GM23338 (cell line): Measurements from ENCODE around the gene GP2. TPM values are rescaled to one million over a fixed set of nuclear protein-coding genes. Genes with fewer than 3 reads are reported as not detected.

ENCODE experiments used
- ATAC-seq: fragments of 200-7000 bp; cut with Tn5 transposase; 3 replicates; pipeline ENCODE4 v1.9.1; 2020
- DNase-seq: peaks from one replicate; pipeline ENCODE4 v3.0.0-alpha.2; 2015; ENCODE audit warnings: low spot score
- H2AFZ ChIP-seq: fragments of 200-600 bp; sonication (generic); 2 replicates; pipeline ENCODE4 v1.8.0; 2016; ENCODE audit warnings: antibody characterized with exemption, mild to moderate bottlenecking, moderate library complexity
- H3F3A ChIP-seq: fragments of 200-600 bp; sonication (generic); replicated peaks from 2 replicates; pipeline ENCODE4 v1.8.0; 2017; ENCODE audit warnings: antibody characterized with exemption, mixed run types, low read depth
- H3K27ac ChIP-seq: fragments of 200-600 bp; sonication (generic); 2 replicates; pipeline ENCODE4 v1.6.1; 2016; ENCODE audit warnings: low read depth
- H3K27me3 ChIP-seq: fragments of 200-600 bp; sonication (generic); 2 replicates; pipeline ENCODE4 v1.8.0; 2016; ENCODE audit warnings: mild to moderate bottlenecking, mixed run types, moderate library complexity; ENCODE audit not compliant: insufficient read depth
- H3K36me3 ChIP-seq: fragments of 200-600 bp; sonication (generic); 2 replicates; pipeline ENCODE4 v1.8.0; 2016; ENCODE audit warnings: mild to moderate bottlenecking; ENCODE audit not compliant: insufficient read depth
- H3K4me1 ChIP-seq: fragments of 200-600 bp; sonication (generic); 2 replicates; pipeline ENCODE4 v1.8.0; 2016; ENCODE audit warnings: mild to moderate bottlenecking, moderate library complexity; ENCODE audit not compliant: insufficient read depth
- H3K4me2 ChIP-seq: fragments of 200-600 bp; sonication (generic); 2 replicates; pipeline ENCODE4 v1.7.1; 2017; ENCODE audit warnings: mixed run types
- H3K4me3 ChIP-seq: fragments of 200-600 bp; sonication (generic); 2 replicates; pipeline ENCODE4 v1.6.1; 2016; ENCODE audit warnings: mixed run types
- H3K79me2 ChIP-seq: fragments of 200-600 bp; sonication (generic); replicated peaks from 2 replicates; pipeline ENCODE4 v1.8.0; 2017; ENCODE audit warnings: mild to moderate bottlenecking; ENCODE audit not compliant: insufficient read depth
- H3K9me2 ChIP-seq: fragments of 200-600 bp; sonication (generic); 2 replicates; pipeline ENCODE4 v1.8.0; 2017; ENCODE audit not compliant: insufficient read depth
- H4K20me1 ChIP-seq: fragments of 200-600 bp; sonication (generic); replicated peaks from 2 replicates; pipeline ENCODE4 v1.8.0; 2017; ENCODE audit warnings: mild to moderate bottlenecking; ENCODE audit not compliant: insufficient read depth
- H3K27ac Mint-ChIP-seq: 2 replicates; pipeline ENCODE4 v1.8.0; 2020; ENCODE audit warnings: inconsistent platforms, mild to moderate bottlenecking, moderate library complexity, mixed read lengths
- H3K27me3 Mint-ChIP-seq: 3 replicates; pipeline ENCODE4 v1.8.0; 2022; ENCODE audit warnings: low read depth, mild to moderate bottlenecking, moderate library complexity, mixed read lengths, inconsistent platforms; ENCODE audit not compliant: insufficient read depth, poor library complexity
- H3K36me3 Mint-ChIP-seq: 3 replicates; pipeline ENCODE4 v1.8.0; 2021; ENCODE audit warnings: low read depth, mild to moderate bottlenecking, inconsistent platforms, moderate library complexity, mixed read lengths
- H3K4me1 Mint-ChIP-seq: 3 replicates; pipeline ENCODE4 v1.8.0; 2020; ENCODE audit warnings: mild to moderate bottlenecking, inconsistent platforms, mixed read lengths
- H3K4me3 Mint-ChIP-seq: 3 replicates; pipeline ENCODE4 v1.8.0; 2021; ENCODE audit warnings: moderate library complexity, mild to moderate bottlenecking, inconsistent platforms, mixed read lengths
- H3K9me3 Mint-ChIP-seq: 3 replicates; pipeline ENCODE4 v1.8.0; 2020; ENCODE audit warnings: moderate library complexity, mild to moderate bottlenecking, inconsistent platforms, mixed read lengths
- CREB1 ChIP-seq: fragments of 250-450 bp; sonication (Bioruptor Pico); IDR thresholded peaks from 2 replicates; pipeline ENCODE4 v1.5.0; 2020; ENCODE audit warnings: low read depth, mild to moderate bottlenecking, moderate library complexity
- CTCF ChIP-seq, 2 experiments: fragments of 200-600 bp in 1 of 2; sonication (generic) in 1 of 2; conservative IDR thresholded peaks; 2 replicates each; pipeline versions ENCODE4 v1.5.1 to v1.6.1; 2016 to 2017; ENCODE audit warnings: antibody characterized with exemption in 2 of 2, low read depth in 2 of 2, mild to moderate bottlenecking in 2 of 2, moderate library complexity in 1 of 2
- EZH2 ChIP-seq: fragments of 200-600 bp; sonication (generic); IDR thresholded peaks from one replicate; pipeline ENCODE4 v1.8.0; 2017; ENCODE audit warnings: antibody characterized with exemption, mild to moderate bottlenecking, low read depth; ENCODE audit not compliant: unreplicated experiment
- EZH2phosphoT487 ChIP-seq: fragments of 200-600 bp; sonication (generic); IDR thresholded peaks from one replicate; pipeline ENCODE4 v1.8.1; 2018; ENCODE audit warnings: antibody characterized with exemption; ENCODE audit not compliant: unreplicated experiment
- JUNB ChIP-seq: IDR thresholded peaks from one replicate; pipeline ENCODE4 v1.6.1; 2016; ENCODE audit warnings: antibody characterized with exemption; ENCODE audit not compliant: unreplicated experiment
- NANOG ChIP-seq: IDR thresholded peaks from 2 replicates; pipeline ENCODE4 v1.6.1; 2016; ENCODE audit warnings: antibody characterized with exemption, borderline replicate concordance
- POLR2AphosphoS5 ChIP-seq: IDR thresholded peaks from 2 replicates; pipeline ENCODE4 v1.6.1; 2016; ENCODE audit warnings: antibody characterized with exemption, low read depth
- REST ChIP-seq: IDR thresholded peaks from one replicate; pipeline ENCODE4 v1.6.1; 2018; ENCODE audit warnings: antibody characterized with exemption; ENCODE audit not compliant: unreplicated experiment
- STAT1 ChIP-seq: IDR thresholded peaks from one replicate; pipeline ENCODE4 v1.6.1; 2016; ENCODE audit warnings: antibody characterized with exemption; ENCODE audit not compliant: unreplicated experiment
- ZNF114 ChIP-seq: fragments of 250-450 bp; sonication (Bioruptor Pico); IDR thresholded peaks from 2 replicates; pipeline ENCODE4 v1.5.0; 2020; ENCODE audit warnings: mild to moderate bottlenecking, moderate library complexity
- ZNF331 ChIP-seq: fragments of 250-450 bp; sonication (Bioruptor Pico); IDR thresholded peaks from 2 replicates; pipeline ENCODE4 v1.5.0; 2020; ENCODE audit warnings: low read depth, mild to moderate bottlenecking, moderate library complexity
- ZNF462 ChIP-seq: fragments of 250-450 bp; sonication (Bioruptor Pico); IDR thresholded peaks from 2 replicates; pipeline ENCODE4 v1.5.0; 2020; ENCODE audit warnings: mild to moderate bottlenecking, moderate library complexity
- polyA plus RNA-seq: library from polyadenylated mRNA; unstranded; fragments of >200 nt; fragmentation: Nextera tagmentation; extraction: Ambion mirVana; gene quantifications from 2 replicates; pipeline ENCODE4 v1.2.1, GENCODE V29; 2016
- total RNA-seq: library from RNA; depleted of rRNA; stranded (reverse); fragments of >200 nt; shearing (Covaris generic); gene quantifications from 2 replicates; pipeline ENCODE4 v1.2.3, GENCODE V29; 2014
- TF ChIP-seq, protein P1 (sequence below): IDR thresholded peaks from 2 replicates; pipeline ENCODE4 v1.6.1; 2016; ENCODE audit warnings: antibody characterized with exemption

The GP2 gene
- total and polyA plus RNA-seq, 2 experiments from 2014 or later, result not detected

GRCh38 chr16:20308801-20309590 is 18.3 kb downstream of the GP2 start:
- Histone ChIP-seq H3K4me2 (no peak overlapping the region), H3K27ac (no peak overlapping the region), H2AFZ (no peak overlapping the region), H3K27me3 (no peaks in the 10 kb centered on the region), H3K79me2 (no peaks in the 10 kb centered on the region), H3K4me3 (no peak overlapping the region), H3K4me1 (no peaks in the 10 kb centered on the region), H3K36me3 (no peaks in the 10 kb centered on the region), H3F3A (no peaks in the 10 kb centered on the region), H4K20me1 (no peaks in the 10 kb centered on the region), H3K9me2 (peaks cover 5% of the 10 kb centered on the region)
- Mint-ChIP-seq H3K36me3 (no peaks in the 10 kb centered on the region), H3K27me3 (peaks cover 2% of the 10 kb centered on the region), H3K4me1 (no peaks in the 10 kb centered on the region), H3K27ac (no peak overlapping the region), H3K4me3 (no peak overlapping the region), H3K9me3 (no peaks in the 10 kb centered on the region)
- no peak for DNase-seq
- no peak for ATAC-seq
- TF ChIP-seq, protein P1, sequence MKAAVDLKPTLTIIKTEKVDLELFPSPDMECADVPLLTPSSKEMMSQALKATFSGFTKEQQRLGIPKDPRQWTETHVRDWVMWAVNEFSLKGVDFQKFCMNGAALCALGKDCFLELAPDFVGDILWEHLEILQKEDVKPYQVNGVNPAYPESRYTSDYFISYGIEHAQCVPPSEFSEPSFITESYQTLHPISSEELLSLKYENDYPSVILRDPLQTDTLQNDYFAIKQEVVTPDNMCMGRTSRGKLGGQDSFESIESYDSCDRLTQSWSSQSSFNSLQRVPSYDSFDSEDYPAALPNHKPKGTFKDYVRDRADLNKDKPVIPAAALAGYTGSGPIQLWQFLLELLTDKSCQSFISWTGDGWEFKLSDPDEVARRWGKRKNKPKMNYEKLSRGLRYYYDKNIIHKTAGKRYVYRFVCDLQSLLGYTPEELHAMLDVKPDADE, result no peak
- TF ChIP-seq EZH2 (no peak), CTCF (conservative IDR thresholded peaks at IDR 0.05; ENCODE audit: low read depth in 2 of 2) (no peak), ZNF114 (CRISPR knock-in tag) (no peak), CREB1 (CRISPR knock-in tag) (no peak), ZNF331 (CRISPR knock-in tag) (no peak), JUNB (no peak), POLR2AphosphoS5 (no peak), STAT1 (no peak), ZNF462 (no peak), REST (no peak), EZH2phosphoT487 (no peak), NANOG (no peak)
